Heart right ventricle (tissue), 16 donors: ENCODE data around the gene FN3K. TPM values are rescaled to one million over a fixed set of nuclear protein-coding genes. Genes with fewer than 3 reads are reported as not detected.
A peak's percentile ranks its signal among the peaks of the same experiment; 100 is the strongest.

Experiments used
- ATAC-seq, 8 donors: fragments of 200-7000 bp; cut with Tn5 transposase; one replicate each; pipeline ENCODE4 v1.9.1; 2020; ENCODE audit warnings: mild to moderate bottlenecking in 8 of 8, moderate library complexity in 8 of 8, moderate number of reproducible peaks in 1 of 8
- DNase-seq, 2 donors: peaks; one replicate each; pipeline ENCODE4 v3.0.0-alpha.2; 2020
- H3K27ac ChIP-seq, 10 donors: fragments of 200-600 bp; sonication (generic) in 2 of 10; one replicate each; pipeline versions ENCODE4 v1.5.0 to v1.8.0; 2020 to 2022; ENCODE audit warnings: mild to moderate bottlenecking in 3 of 10
- H3K27me3 ChIP-seq, 7 donors: fragments of 200-600 bp; one replicate each; pipeline ENCODE4 v1.8.0; 2021 to 2022; ENCODE audit warnings: mild to moderate bottlenecking in 2 of 7
- H3K36me3 ChIP-seq, 9 donors: fragments of 200-600 bp; sonication (generic) in 1 of 9; one replicate each; pipeline versions ENCODE4 v1.5.0 to v1.8.0; 2020 to 2022; ENCODE audit warnings: mild to moderate bottlenecking in 2 of 9
- H3K4me1 ChIP-seq, 9 donors: fragments of 200-600 bp; sonication (generic) in 1 of 9; one replicate each; pipeline versions ENCODE4 v1.5.0 to v1.8.0; 2020 to 2022; ENCODE audit warnings: mild to moderate bottlenecking in 4 of 9
- H3K4me3 ChIP-seq, 10 donors: fragments of 200-600 bp; sonication (generic) in 2 of 10; one replicate each; pipeline versions ENCODE4 v1.5.0 to v1.8.0; 2020 to 2022; ENCODE audit warnings: mild to moderate bottlenecking in 7 of 10, moderate library complexity in 2 of 10
- H3K9me3 ChIP-seq, 11 donors: fragments of 200-600 bp in 10 of 11; sonication (generic) in 2 of 11; one replicate each; pipeline versions ENCODE4 v1.5.0 to v1.8.0; 2013 to 2022; ENCODE audit warnings: mild to moderate bottlenecking in 2 of 11, control low read depth in 1 of 11, moderate library complexity in 1 of 11
- CTCF ChIP-seq, 9 donors: fragments of 200-600 bp; sonication (generic) in 2 of 9; IDR thresholded peaks; one replicate each; pipeline versions ENCODE4 v1.5.0 to v1.8.0; 2021 to 2022; ENCODE audit warnings: antibody characterized with exemption in 9 of 9, mild to moderate bottlenecking in 5 of 9, moderate library complexity in 1 of 9
- WGBS, 2 donors: extraction: QIAGEN DNeasy Blood & Tissue Kit; methylation state at CpG; one replicate each; pipeline ENCODE4 v1.1.7; 2013; ENCODE audit warnings: inconsistent platforms in 1 of 2; 5-methylcytosine and 5-hydroxymethylcytosine counted together
- intact Hi-C, 10 donors: fragments of 100-400 bp; cut with DNase I; formaldehyde crosslinking; loops; one replicate each; pipeline versions ENCODE4 v1.11.1 to v1.14.2; 2022
- polyA plus RNA-seq, 2 donors: library from polyadenylated mRNA; stranded (reverse); fragments of 200-250 nt; gene quantifications; one replicate each; pipeline ENCODE4 v1.2.3, GENCODE V29; 2013
- total RNA-seq, 10 donors: library from RNA; stranded (reverse); fragmentation: NEBNext Ultra II Directional in 3 of 10; extraction: Animal tissue kit (Norgen Biotek cat#: 25700) in 3 of 10; gene quantifications; one replicate each; pipeline versions ENCODE4 v1.2.1 to v1.2.4, GENCODE V29; 2021 to 2023
- donor health status: Arrhythmogenic right ventricular cardiomyopathy.
- donor health status: ischemic (EF 13 %, LVEDD 7.1; RV severe dilation, severe dysfunction).
- donor health status: healthy with polysubstance abuse.
- donor health status: DM: no; HTN: yes; CAD: no.
- donor health status: DM: no; HTN: no; CAD: no.
- donor health status: ischemic (EF 25% LVEDD 6.9; RV normal size, moderate dysfunction).
- donor health status: ischemic (EF 25% LVEDD 5.7; RV mildly dilated, moderate dysfunction).
- donor health status: healthy.
- donor health status: DM: yes; HTN: yes; CAD: no.
- donor health status: Ischemic cardiomyopathy.
- donor health status: ischemic (EF 35%, LVEDD 5.7; RV mildly dilated, moderate dysfunction).
- donor health status: nonischemic (EF 11% LVEDD 7.7; RV severe dilation, severe dysfunction).
- donor health status: DM: yes; HTN: yes; CAD: no.
- donor health status: PGD.
- donor health status: ischemic (EF 29% LVEDD 5.4; RV normal size, mild dysfunction).
- donor health status: nonischemic (EF 23%, LVEDD 6.1; RV moderate dilation, normal function).

FN3K gene
- total and polyA plus RNA-seq, 12 donors: 48.4 to 115 (median 90.7) TPM

GRCh38 chr17:82696916-82697807, 38.3 kb upstream of the FN3K start:
- no peak for ATAC-seq
- no peak for DNase-seq
- peak overlapping the region; percentile 58 to 86 (median 76) for H3K4me3 ChIP-seq
- peaks cover 4 to 20% (median 17%) of the 10 kb centered on the region in 9 donors for H3K4me1 ChIP-seq
- peaks cover 0 to 16% (median 11%) of the 10 kb centered on the region in 11 donors for H3K9me3 ChIP-seq
- H3K36me3 ChIP-seq: no peaks in the 10 kb centered on the region
- intact Hi-C loops: no loop called here
- H3K27ac ChIP-seq: peak overlapping the region in 4 of 10 donors; percentile 62 to 78 (median 76)
- H3K27me3 ChIP-seq: peaks cover 0 to 15% (median 0%) of the 10 kb centered on the region in 7 donors
- 33 to 35% methylated on average over 46 to 48 of the region's 48 CpGs for WGBS, 2 donors
- no peak for TF ChIP-seq CTCF (IDR thresholded peaks at IDR 0.05)

DNA sequence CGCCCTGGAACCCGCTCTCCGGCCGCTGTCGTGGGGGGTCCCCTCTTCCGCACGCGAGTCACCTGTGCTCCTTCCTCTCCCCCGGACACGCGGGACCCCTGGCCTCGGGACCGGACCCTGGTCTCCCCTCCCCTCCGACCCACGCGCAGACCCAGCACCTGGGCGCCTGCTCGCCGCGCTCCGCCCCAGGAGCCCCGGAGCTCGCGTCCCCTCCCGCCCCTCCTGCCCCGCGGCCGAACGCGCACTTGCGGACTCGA, 37.7 kb upstream of the FN3K start:
- Histone ChIP-seq H3K9me3 (peaks cover 0 to 16% (median 11%) of the 10 kb centered on the region in 11 donors), H3K36me3 (no peaks in the 10 kb centered on the region), H3K4me1 (peaks cover 4 to 20% (median 17%) of the 10 kb centered on the region in 9 donors), H3K27ac (peak overlapping the region in 4 of 10 donors; percentile 62 to 78 (median 76)), H3K27me3 (peaks cover 0 to 15% (median 0%) of the 10 kb centered on the region in 7 donors), H3K4me3 (peak overlapping the region; percentile 58 to 86 (median 76))
- DNase-seq (no peak), ATAC-seq (no peak)
- 0 to 1% methylated on average over 26 to 32 of the region's 32 CpGs for WGBS, 2 donors
- TF ChIP-seq CTCF (IDR thresholded peaks at IDR 0.05): no peak
- intact Hi-C loops: no loop called here

DNA sequence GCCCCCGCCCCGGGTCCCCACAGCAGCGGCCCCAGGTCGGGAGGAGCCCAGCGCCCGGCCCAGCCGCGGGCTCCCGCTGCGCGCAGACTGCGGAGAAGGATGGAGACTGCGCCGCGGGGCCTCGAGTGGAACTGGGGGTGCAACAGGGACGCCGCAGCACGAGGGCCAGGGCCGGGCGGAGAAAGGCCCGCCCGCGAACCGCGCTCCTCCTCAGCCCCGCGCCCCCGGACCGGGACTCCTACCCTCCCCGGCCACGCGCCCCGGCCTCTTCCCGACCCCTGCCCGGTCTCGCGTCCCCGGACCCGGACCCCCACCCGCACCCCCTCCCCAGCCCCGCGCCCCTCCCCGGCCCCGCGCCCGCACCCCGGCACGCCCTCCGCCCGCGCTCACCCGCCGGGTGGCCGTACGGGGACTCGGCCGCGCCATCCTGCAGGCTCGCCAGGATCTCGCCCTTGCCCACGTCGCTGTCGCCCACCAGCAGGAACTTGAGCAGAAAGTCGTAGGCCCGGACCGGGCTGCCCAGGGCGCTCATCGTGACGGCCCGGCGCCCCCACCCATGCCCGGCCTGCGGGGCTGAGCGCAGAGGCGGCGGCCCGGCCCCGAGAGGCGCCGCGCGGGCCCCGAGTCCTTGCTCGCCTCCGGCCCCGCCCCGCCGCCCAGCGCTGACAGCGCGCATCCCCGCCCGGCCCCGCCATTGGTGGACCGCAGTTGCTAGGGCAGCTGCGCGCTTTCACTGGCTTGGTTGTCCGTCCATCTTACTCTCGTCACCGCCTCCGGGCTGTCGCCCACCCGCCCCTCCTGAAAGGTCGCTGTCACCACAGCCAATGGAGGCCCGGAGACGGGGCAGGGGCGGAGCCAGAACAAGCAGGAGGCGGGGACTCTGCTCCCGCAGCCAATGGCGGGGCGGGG, 37.1 kb upstream of the FN3K start, which contains the start of gene RAB40B:
Gene RAB40B (minus strand): TSS at position 634 of the 909 bp plus-strand sequence. CDS start 102 bp downstream, at position 532.
- Histone ChIP-seq H3K27me3 (peaks cover 0 to 15% (median 0%) of the 10 kb centered on the region in 7 donors), H3K36me3 (no peaks in the 10 kb centered on the region), H3K27ac (peak within 1 kb of the TSS; percentile 29 to 78 (median 62)), H3K4me3 (peak within 1 kb of the TSS; percentile 66 to 96 (median 76)), H3K4me1 (peaks cover 4 to 20% (median 17%) of the 10 kb centered on the region in 9 donors), H3K9me3 (peaks cover 0 to 16% (median 11%) of the 10 kb centered on the region in 11 donors)
- intact Hi-C loops: no loop called here
- TF ChIP-seq CTCF (IDR thresholded peaks at IDR 0.05): no peak
- peak; percentile 98 to 100 (median 100) for ATAC-seq
- 0 to 1% methylated on average over 64 to 109 of the region's 112 CpGs for WGBS, 2 donors
- DNase-seq: peak; percentile 99

- peaks cover 0 to 15% (median 10%) of the 10 kb centered on the region in 11 donors for H3K9me3 ChIP-seq
- ATAC-seq: peak in 1 of 8 donors; percentile 7
- no peaks in the 10 kb centered on the region for H3K36me3 ChIP-seq
- H3K27me3 ChIP-seq: peaks cover 0 to 15% (median 0%) of the 10 kb centered on the region in 7 donors
- TF ChIP-seq CTCF (IDR thresholded peaks at IDR 0.05): no peak
- 5 to 6% methylated on average over 44 to 45 of the region's 45 CpGs for WGBS, 2 donors
- no peak for DNase-seq
- peak overlapping the region in 7 of 10 donors; percentile 43 to 76 (median 60) for H3K27ac ChIP-seq
- H3K4me1 ChIP-seq: peaks cover 4 to 20% (median 17%) of the 10 kb centered on the region in 9 donors
- intact Hi-C loops: no loop called here
- peak overlapping the region; percentile 58 to 96 (median 76) for H3K4me3 ChIP-seq
These were observed 36.4 kb upstream of the FN3K start for GRCh38 chr17:82698974-82699442.
